Activated B cell treated with CpG ODN at 0.5 μM for 24 hours (primary cell): ENCODE measurements around the gene IGLL1. TPM values are rescaled to one million over a fixed set of nuclear protein-coding genes. Genes with fewer than 3 reads are reported as not detected.
"Not testable (repeated sequence)": the region's sequence is repeated elsewhere in the genome, so short reads cannot be mapped to it uniquely, and the experiment has no call there.

Experiments used
- ATAC-seq: fragments of 200-7000 bp; cut with Tn5 transposase; one replicate; pipeline ENCODE4 v1.10.0; 2021; ENCODE audit warnings: low read depth, mild to moderate bottlenecking, moderate library complexity
- CTCF ChIA-PET: fragments of 350-600 bp; sonication (Branson Sonifier 250); formaldehyde crosslinking; loops from one replicate; lab custom pipeline; 2021; ENCODE audit warnings: antibody characterized with exemption; lab: Charles Lee
- POLR2A ChIA-PET: fragments of 350-600 bp; sonication (Branson Sonifier 250); formaldehyde crosslinking; loops from one replicate; lab custom pipeline; 2021; ENCODE audit warnings: antibody characterized with exemption; lab: Charles Lee
- DNase-seq: peaks from one replicate; pipeline ENCODE4 v3.0.0; 2022
- H3K27ac Mint-ChIP-seq: one replicate; pipeline ENCODE4 v1.8.0; 2020; ENCODE audit warnings: mixed read lengths
- H3K27me3 Mint-ChIP-seq: one replicate; pipeline ENCODE4 v1.8.0; 2021; ENCODE audit warnings: mixed read lengths
- H3K36me3 Mint-ChIP-seq: one replicate; pipeline ENCODE4 v1.8.0; 2021; ENCODE audit warnings: low read depth, mixed read lengths
- H3K4me1 Mint-ChIP-seq: one replicate; pipeline ENCODE4 v1.8.0; 2021; ENCODE audit warnings: mixed read lengths
- H3K4me3 Mint-ChIP-seq: one replicate; pipeline ENCODE4 v1.8.0; 2020; ENCODE audit warnings: mild to moderate bottlenecking, mixed read lengths
- H3K9me3 Mint-ChIP-seq: one replicate; pipeline ENCODE4 v1.8.0; 2020; ENCODE audit warnings: mixed read lengths
- intact Hi-C: fragments of 100-400 bp; cut with micrococcal nuclease; formaldehyde crosslinking; loops from one replicate; pipeline ENCODE4 v1.15.1; 2024
- total RNA-seq: library from RNA; stranded (reverse); gene quantifications from 2 replicates; pipeline ENCODE4 v1.2.3, GENCODE V29; 2022
- TF ChIP-seq, protein P1 (sequence below): fragments of 200-600 bp; IDR thresholded peaks from one replicate; pipeline ENCODE4 v1.8.0; 2022; ENCODE audit warnings: antibody characterized with exemption, mild to moderate bottlenecking

Gene IGLL1
- total RNA-seq, 1 donor from 2014 or later, result not detected

DNA sequence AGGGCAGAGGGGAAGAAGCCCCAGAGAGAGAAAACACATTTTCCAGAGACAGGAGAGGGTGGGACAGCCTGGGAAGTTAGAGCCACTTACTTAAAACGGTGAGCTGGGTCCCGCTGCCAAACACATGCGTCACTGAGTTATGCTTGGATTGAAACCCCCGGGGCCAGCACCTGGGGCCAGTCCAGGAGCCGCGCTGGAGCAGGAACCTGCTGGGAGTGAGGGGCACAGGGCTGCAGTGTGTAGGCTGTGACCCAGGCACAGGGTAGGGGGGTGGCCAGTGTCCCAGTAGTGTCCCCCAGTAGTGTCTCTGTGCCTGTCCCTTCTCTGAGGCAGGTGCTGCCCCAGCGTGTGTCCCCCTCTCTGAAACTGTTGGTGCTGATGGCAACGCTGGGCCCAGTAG, 5.2 kb downstream of the IGLL1 start:
- TF ChIP-seq, protein P1, sequence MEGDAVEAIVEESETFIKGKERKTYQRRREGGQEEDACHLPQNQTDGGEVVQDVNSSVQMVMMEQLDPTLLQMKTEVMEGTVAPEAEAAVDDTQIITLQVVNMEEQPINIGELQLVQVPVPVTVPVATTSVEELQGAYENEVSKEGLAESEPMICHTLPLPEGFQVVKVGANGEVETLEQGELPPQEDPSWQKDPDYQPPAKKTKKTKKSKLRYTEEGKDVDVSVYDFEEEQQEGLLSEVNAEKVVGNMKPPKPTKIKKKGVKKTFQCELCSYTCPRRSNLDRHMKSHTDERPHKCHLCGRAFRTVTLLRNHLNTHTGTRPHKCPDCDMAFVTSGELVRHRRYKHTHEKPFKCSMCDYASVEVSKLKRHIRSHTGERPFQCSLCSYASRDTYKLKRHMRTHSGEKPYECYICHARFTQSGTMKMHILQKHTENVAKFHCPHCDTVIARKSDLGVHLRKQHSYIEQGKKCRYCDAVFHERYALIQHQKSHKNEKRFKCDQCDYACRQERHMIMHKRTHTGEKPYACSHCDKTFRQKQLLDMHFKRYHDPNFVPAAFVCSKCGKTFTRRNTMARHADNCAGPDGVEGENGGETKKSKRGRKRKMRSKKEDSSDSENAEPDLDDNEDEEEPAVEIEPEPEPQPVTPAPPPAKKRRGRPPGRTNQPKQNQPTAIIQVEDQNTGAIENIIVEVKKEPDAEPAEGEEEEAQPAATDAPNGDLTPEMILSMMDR, result no peak
- DNase-seq, result no peak
- POLR2A ChIA-PET, result no interaction called here
- Mint-ChIP-seq H3K4me1 (peaks cover 10% of the 10 kb centered on the region), H3K27me3 (peaks cover 16% of the 10 kb centered on the region), H3K27ac (no peak overlapping the region), H3K9me3 (no peaks in the 10 kb centered on the region), H3K4me3 (no peak overlapping the region), H3K36me3 (no peaks in the 10 kb centered on the region)
- no peak for ATAC-seq
- intact Hi-C loops, result loop anchor here (10.0 kb wide), 1 partner anchor 1740 kb away; no protein-coding TSS in a partner anchor
- CTCF ChIA-PET, result no interaction called here

DNA sequence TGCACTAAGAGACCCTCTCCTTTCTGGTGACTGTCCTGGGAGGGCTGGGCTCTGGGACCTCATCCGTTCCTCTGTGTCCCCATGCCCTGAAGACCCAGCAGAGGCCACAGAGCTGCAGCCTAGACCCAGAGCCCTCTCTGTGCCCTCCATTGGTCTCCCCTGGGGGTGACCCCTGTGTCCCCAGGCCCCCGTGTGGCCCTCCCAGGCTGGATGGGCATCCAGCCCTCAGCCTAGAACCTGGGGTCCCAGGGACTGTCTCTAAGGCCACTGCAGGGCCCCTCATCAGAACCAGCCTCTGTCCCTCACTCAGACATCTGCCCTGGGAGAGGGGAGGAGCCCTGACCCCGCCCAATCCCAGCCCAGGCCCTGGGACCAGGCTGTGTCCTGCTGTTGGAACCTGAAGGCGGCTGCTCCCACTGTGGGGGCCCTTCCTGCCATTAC, 5.7 kb downstream of the IGLL1 start:
- ATAC-seq, result no peak
- Mint-ChIP-seq H3K4me3 (no peak overlapping the region), H3K36me3 (no peaks in the 10 kb centered on the region), H3K27ac (no peak overlapping the region), H3K9me3 (no peaks in the 10 kb centered on the region), H3K4me1 (peaks cover 10% of the 10 kb centered on the region), H3K27me3 (peaks cover 16% of the 10 kb centered on the region)
- ChIA-PET CTCF (no interaction called here), POLR2A (no interaction called here)
- intact Hi-C loops, result loop anchor here (10.0 kb wide), 1 partner anchor 1740 kb away; no protein-coding TSS in a partner anchor
- no peak for DNase-seq
- TF ChIP-seq, protein P1, result no peak

DNA sequence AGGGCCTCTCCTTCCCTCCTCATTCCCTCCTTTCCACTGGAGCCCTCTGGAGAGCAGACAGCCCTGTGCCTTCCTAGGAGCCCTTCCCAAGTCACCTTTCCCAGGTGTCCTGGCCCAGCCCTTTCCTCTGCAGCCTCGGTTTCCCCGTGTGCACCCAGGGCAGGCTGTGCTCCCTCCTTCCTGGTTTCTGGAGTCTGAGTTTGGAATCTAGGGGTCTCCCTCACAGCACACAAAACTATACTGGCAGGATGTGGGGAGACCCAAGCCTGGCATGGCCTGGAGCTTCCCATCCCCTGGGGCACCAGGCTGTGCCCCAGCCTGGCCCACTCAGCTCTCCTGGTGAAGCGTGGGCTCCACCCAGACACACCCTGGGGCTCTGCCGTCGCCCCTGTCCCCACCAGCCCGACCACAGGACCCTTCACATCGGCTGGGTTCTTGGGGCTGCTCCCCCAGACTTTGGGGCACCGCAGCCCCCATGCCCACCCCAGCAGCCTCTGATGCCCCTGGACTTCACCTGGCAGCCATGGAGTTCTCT, 6.3 kb downstream of the IGLL1 start:
- H3K9me3 Mint-ChIP-seq, H3K4me3 Mint-ChIP-seq, H3K4me1 Mint-ChIP-seq, POLR2A ChIA-PET, CTCF ChIA-PET, H3K27ac Mint-ChIP-seq, H3K36me3 Mint-ChIP-seq, ATAC-seq, DNase-seq: not testable (repeated sequence)
- intact Hi-C loops, result loop anchor here (10.0 kb wide), 1 partner anchor 1741 kb away; no protein-coding TSS in a partner anchor
- H3K27me3 Mint-ChIP-seq, result peaks cover 11% of the 10 kb centered on the region

DNA sequence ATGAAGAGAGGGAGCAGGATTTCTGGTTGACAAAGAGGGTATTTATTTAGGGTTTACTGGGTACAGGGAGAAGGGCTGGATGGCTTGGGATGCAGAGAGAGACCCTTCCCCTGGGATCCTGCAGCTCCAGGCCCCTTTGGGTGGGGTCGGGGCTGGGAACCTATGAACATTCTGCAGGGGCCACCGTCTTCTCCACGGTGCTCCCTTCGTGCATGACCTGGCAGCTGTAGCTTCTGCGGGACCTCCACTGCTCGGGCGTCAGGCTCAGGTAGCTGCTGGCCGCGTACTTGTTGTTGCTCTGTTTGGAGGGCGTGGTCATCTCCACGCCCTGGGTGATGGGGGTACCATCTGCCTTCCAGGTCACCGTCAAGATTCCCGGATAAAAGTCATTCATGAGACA, 7.0 kb downstream of the IGLL1 start:
- H3K27ac Mint-ChIP-seq, POLR2A ChIA-PET, H3K27me3 Mint-ChIP-seq, ATAC-seq, CTCF ChIA-PET, H3K36me3 Mint-ChIP-seq, H3K4me1 Mint-ChIP-seq, H3K4me3 Mint-ChIP-seq, DNase-seq, H3K9me3 Mint-ChIP-seq: not testable (repeated sequence)
- intact Hi-C loops, result loop anchor here (10.0 kb wide), 1 partner anchor 1742 kb away; no protein-coding TSS in a partner anchor

DNA sequence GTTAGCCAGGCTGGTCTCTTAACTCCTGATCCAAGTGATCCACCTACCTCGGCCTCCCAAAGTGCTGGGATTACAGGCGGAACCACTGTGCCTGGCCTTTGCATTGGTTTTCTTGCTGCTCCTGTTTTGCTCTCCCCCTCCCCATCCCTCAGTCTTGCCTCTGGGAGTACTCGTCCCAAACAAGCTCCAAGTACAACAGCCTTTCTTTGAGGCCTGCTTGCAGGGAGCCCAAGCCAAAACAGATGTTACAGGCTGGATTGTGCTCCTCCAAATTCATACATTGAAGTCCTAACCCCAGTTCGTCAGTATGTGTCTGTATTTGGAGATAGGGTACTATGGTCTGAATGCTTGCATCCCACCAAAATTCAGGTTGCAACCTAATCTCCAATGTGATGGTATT, 8.6 kb downstream of the IGLL1 start:
- ATAC-seq, result no peak
- Mint-ChIP-seq H3K4me1 (no peaks in the 10 kb centered on the region), H3K9me3 (no peaks in the 10 kb centered on the region), H3K27ac (peak overlapping the region; percentile 1), H3K27me3 (peaks cover 13% of the 10 kb centered on the region), H3K36me3 (no peaks in the 10 kb centered on the region), H3K4me3 (no peak overlapping the region)
- POLR2A ChIA-PET, result no interaction called here
- CTCF ChIA-PET, result no interaction called here
- DNase-seq, result no peak
- intact Hi-C loops, result loop anchor here (10.0 kb wide), 1 partner anchor 1743 kb away; no protein-coding TSS in a partner anchor
- TF ChIP-seq, protein P1, result no peak

DNA sequence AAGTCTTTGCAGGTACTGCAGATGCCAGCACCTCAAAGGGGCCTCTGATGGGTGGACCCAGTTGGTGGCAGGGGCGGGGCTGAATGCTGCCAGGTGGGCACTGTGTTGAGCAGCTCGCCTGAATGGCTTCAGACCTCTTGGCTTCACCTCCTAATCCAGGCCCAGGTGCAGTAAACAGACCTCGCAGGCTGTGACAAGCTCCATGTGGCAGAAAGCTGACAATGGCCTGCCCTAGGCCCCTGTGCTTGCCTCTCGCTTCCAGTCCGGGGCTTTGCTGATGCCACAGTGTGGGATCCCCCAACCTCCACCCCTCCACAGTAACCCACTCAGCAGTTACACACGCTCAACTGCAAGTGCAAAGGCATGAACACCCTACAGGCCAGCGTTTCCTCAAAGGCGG, 9.4 kb downstream of the IGLL1 start:
- Mint-ChIP-seq H3K27ac (no peak overlapping the region), H3K4me1 (peaks cover 3% of the 10 kb centered on the region), H3K27me3 (peaks cover 11% of the 10 kb centered on the region), H3K4me3 (no peak overlapping the region), H3K9me3 (no peaks in the 10 kb centered on the region), H3K36me3 (no peaks in the 10 kb centered on the region)
- DNase-seq, result no peak
- POLR2A ChIA-PET, result no interaction called here
- CTCF ChIA-PET, result no interaction called here
- TF ChIP-seq, protein P1, result no peak
- no peak for ATAC-seq
- intact Hi-C loops, result loop anchor here (10.0 kb wide), 1 partner anchor 1744 kb away; no protein-coding TSS in a partner anchor
